Measurements from ENCODE around the gene LLGL1. TPM values are rescaled to one million over a fixed set of nuclear protein-coding genes. Genes with fewer than 3 reads are reported as not detected.
A peak's percentile ranks its signal among the peaks of the same experiment; 100 is the strongest.

The LLGL1 gene
- total and polyA plus RNA-seq, 11 donors, result 5.3 to 20.7 (median 9.0) TPM

DNA sequence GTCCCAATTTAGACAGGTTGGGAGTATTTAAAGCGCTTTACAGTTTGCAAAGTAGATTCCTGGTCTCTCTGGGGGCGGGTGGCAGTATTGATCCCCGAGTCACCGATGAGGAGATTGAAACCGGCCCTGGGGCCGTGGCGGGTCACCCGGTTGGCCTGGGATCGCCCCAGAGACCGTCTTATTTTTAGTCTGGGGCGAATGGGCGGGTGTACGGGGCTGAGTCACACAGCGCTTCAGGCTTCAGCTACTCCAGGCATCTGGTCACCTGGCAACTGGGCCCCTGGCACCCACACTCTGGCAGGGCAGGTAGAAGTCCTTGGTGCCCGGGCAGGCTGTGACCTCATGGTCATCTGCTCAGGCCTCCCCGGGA, 35.7 kb downstream of the LLGL1 start:
- intact Hi-C loops (cut with DNase I), result loop anchor here in 7 of 10 donors (2.0 to 10.0 kb wide), 6 partner anchors 14 to 78 kb away; partner anchors contain the start of genes TOP3A (in 4 of the 7), SMCR8 (in 3 of the 7), ALKBH5 (in 1 of the 7) and LLGL1 (in 1 of the 7)
- ATAC-seq, result peak; percentile 59 to 75 (median 68)

GRCh38 chr17:18261659-18262058, 36.2 kb downstream of the LLGL1 start:
- peaks cover 6 to 53% (median 43%) of the 10 kb centered on the region in 12 donors for H3K4me1 ChIP-seq
- no peak for TF ChIP-seq POLR2A (IDR thresholded peaks at IDR 0.05)
- TF ChIP-seq, protein P1, sequence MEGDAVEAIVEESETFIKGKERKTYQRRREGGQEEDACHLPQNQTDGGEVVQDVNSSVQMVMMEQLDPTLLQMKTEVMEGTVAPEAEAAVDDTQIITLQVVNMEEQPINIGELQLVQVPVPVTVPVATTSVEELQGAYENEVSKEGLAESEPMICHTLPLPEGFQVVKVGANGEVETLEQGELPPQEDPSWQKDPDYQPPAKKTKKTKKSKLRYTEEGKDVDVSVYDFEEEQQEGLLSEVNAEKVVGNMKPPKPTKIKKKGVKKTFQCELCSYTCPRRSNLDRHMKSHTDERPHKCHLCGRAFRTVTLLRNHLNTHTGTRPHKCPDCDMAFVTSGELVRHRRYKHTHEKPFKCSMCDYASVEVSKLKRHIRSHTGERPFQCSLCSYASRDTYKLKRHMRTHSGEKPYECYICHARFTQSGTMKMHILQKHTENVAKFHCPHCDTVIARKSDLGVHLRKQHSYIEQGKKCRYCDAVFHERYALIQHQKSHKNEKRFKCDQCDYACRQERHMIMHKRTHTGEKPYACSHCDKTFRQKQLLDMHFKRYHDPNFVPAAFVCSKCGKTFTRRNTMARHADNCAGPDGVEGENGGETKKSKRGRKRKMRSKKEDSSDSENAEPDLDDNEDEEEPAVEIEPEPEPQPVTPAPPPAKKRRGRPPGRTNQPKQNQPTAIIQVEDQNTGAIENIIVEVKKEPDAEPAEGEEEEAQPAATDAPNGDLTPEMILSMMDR (IDR thresholded peaks at IDR 0.05), result no peak
- intact Hi-C loops (cut with DNase I), result loop anchor here in 7 of 10 donors (2.0 to 10.0 kb wide), 6 partner anchors 15 to 79 kb away; partner anchors contain the start of genes TOP3A (in 4 of the 7), SMCR8 (in 3 of the 7), ALKBH5 (in 1 of the 7) and LLGL1 (in 1 of the 7)
- no peaks in the 10 kb centered on the region for H3K9me3 ChIP-seq
- peaks cover 0 to 38% (median 34%) of the 10 kb centered on the region in 9 donors for H3K36me3 ChIP-seq
- H3K4me3 ChIP-seq, result peak overlapping the region in 11 of 12 donors; percentile 58 to 94 (median 82)
- DNase-seq (no peak), ATAC-seq (no peak)
- H3K27ac ChIP-seq, result peak overlapping the region; percentile 6 to 99 (median 95)
- 64 to 76% (median 71%) methylated on average over 2 to 3 of the region's 3 CpGs for WGBS, 4 donors
- H3K27me3 ChIP-seq, result no peaks in the 10 kb centered on the region

More for the DNA sequence above, 35.7 kb downstream of the LLGL1 start:
- Histone ChIP-seq H3K4me1 (peaks cover 6 to 58% (median 49%) of the 10 kb centered on the region in 12 donors), H3K36me3 (peaks cover 0 to 40% (median 36%) of the 10 kb centered on the region in 9 donors), H3K9me3 (no peaks in the 10 kb centered on the region), H3K27me3 (no peaks in the 10 kb centered on the region), H3K4me3 (peak overlapping the region; percentile 58 to 94 (median 84)), H3K27ac (peak overlapping the region; percentile 78 to 99 (median 95))
- TF ChIP-seq, protein P1 (IDR thresholded peaks at IDR 0.05), result no peak
- peak in 1 of 2 donors; percentile 6 for TF ChIP-seq POLR2A (IDR thresholded peaks at IDR 0.05)
- WGBS, 4 donors, result 0 to 5% (median 2%) methylated on average over 7 to 16 of the region's 16 CpGs
- DNase-seq, result peak; percentile 84 to 92 (median 85)

- ATAC-seq (no peak), DNase-seq (no peak)
- Histone ChIP-seq H3K4me1 (peaks cover 3 to 48% (median 39%) of the 10 kb centered on the region in 12 donors), H3K27me3 (no peaks in the 10 kb centered on the region), H3K36me3 (peaks cover 0 to 38% (median 34%) of the 10 kb centered on the region in 9 donors), H3K9me3 (no peaks in the 10 kb centered on the region), H3K27ac (peak overlapping the region; percentile 6 to 99 (median 95)), H3K4me3 (peak overlapping the region in 8 of 12 donors; percentile 58 to 94 (median 84))
- intact Hi-C loops (cut with DNase I), result loop anchor here in 2 of 10 donors (5.0 to 10.0 kb wide), 2 partner anchors 50 to 53 kb away; partner anchors contain the start of genes TOP3A (in 2 of the 2) and SMCR8 (in 1 of the 2)
- 62 to 80% (median 76%) methylated on average over 2 of the region's 2 CpGs for WGBS, 4 donors
- TF ChIP-seq POLR2A (IDR thresholded peaks at IDR 0.05), result no peak
- TF ChIP-seq, protein P1 (IDR thresholded peaks at IDR 0.05), result no peak
Observed at GRCh38 chr17:18262111-18262510, 36.7 kb downstream of the LLGL1 start.

DNA sequence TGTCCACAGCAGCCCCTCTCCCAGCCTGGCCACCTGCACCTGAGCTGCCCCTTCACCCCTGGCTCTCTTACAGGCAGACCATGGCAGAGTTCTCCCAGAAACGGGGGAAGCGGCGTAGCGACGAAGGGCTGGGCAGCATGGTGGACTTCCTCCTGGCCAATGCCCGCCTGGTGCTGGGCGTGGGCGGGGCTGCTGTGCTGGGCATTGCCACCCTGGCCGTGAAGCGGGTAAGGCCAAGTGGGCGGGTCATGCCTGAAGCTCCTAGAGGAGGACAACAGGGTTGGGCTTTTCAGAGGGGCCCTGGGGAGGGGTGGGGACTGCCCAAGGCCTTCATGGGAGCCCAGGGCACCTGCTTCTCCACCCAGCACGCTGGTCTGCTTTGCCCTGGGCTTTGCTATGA, 37.2 kb downstream of the LLGL1 start:
- TF ChIP-seq, protein P1 (IDR thresholded peaks at IDR 0.05), result no peak
- TF ChIP-seq POLR2A (IDR thresholded peaks at IDR 0.05), result no peak
- Histone ChIP-seq H3K27ac (peak overlapping the region in 10 of 12 donors; percentile 35 to 99 (median 96)), H3K9me3 (no peaks in the 10 kb centered on the region), H3K4me3 (peak overlapping the region in 6 of 12 donors; percentile 74 to 94 (median 88)), H3K4me1 (peaks cover 0 to 43% (median 34%) of the 10 kb centered on the region in 12 donors), H3K36me3 (peaks cover 0 to 42% (median 34%) of the 10 kb centered on the region in 9 donors), H3K27me3 (no peaks in the 10 kb centered on the region)
- ATAC-seq (peak in 3 of 4 donors; percentile 4 to 24 (median 17)), DNase-seq (peak in 4 of 5 donors; percentile 57 to 67 (median 64))
- intact Hi-C loops (cut with DNase I), result loop anchor here in 2 of 10 donors (5.0 to 10.0 kb wide), 2 partner anchors 50 to 52 kb away; partner anchors contain the start of genes TOP3A (in 2 of the 2) and SMCR8 (in 1 of the 2)
- 51 to 74% (median 66%) methylated on average over 8 to 12 of the region's 12 CpGs for WGBS, 4 donors
